ENCODE measurements around the gene ACSM5.

- TF ChIP-seq, protein P1, sequence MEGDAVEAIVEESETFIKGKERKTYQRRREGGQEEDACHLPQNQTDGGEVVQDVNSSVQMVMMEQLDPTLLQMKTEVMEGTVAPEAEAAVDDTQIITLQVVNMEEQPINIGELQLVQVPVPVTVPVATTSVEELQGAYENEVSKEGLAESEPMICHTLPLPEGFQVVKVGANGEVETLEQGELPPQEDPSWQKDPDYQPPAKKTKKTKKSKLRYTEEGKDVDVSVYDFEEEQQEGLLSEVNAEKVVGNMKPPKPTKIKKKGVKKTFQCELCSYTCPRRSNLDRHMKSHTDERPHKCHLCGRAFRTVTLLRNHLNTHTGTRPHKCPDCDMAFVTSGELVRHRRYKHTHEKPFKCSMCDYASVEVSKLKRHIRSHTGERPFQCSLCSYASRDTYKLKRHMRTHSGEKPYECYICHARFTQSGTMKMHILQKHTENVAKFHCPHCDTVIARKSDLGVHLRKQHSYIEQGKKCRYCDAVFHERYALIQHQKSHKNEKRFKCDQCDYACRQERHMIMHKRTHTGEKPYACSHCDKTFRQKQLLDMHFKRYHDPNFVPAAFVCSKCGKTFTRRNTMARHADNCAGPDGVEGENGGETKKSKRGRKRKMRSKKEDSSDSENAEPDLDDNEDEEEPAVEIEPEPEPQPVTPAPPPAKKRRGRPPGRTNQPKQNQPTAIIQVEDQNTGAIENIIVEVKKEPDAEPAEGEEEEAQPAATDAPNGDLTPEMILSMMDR (IDR thresholded peaks at IDR 0.05), result no peak
- TF ChIP-seq POLR2A (IDR thresholded peaks at IDR 0.05), result no peak
Measured at GRCh38 chr16:20396846-20397467, 12.4 kb upstream of the ACSM5 start.
